AG04450 (cell line): ENCODE measurements around the gene CD300E. TPM values are rescaled to one million over a fixed set of nuclear protein-coding genes. Genes with fewer than 3 reads are reported as not detected.

Experiments used
- CTCF ChIA-PET: fragments of 300-600, 350-600 bp; formaldehyde crosslinking; extraction: SDS; loops from one replicate; lab custom pipeline; 2022; ENCODE audit warnings: antibody characterized with exemption, inconsistent platforms; lab: Charles Lee
- POLR2A ChIA-PET: fragments of 350-600 bp; formaldehyde crosslinking; extraction: SDS; loops from one replicate; lab custom pipeline; 2021; ENCODE audit warnings: antibody characterized with exemption, inconsistent platforms; lab: Yijun Ruan, JAX
- DNase-seq: peaks from one replicate; pipeline ENCODE4 v3.0.0-alpha.2; 2011; ENCODE audit warnings: low read depth, low spot score
- H3K27ac ChIP-seq: one replicate; pipeline ENCODE4 v1.5.1; 2012; ENCODE audit warnings: low read depth, low read length, control low read depth
- H3K27me3 ChIP-seq: one replicate; pipeline ENCODE4 v1.6.0; 2012; ENCODE audit warnings: low read length; ENCODE audit not compliant: control insufficient read depth, insufficient read depth
- H3K4me3 ChIP-seq: 2 replicates; pipeline ENCODE4 v1.5.1; 2011; ENCODE audit warnings: mild to moderate bottlenecking, low read depth, low read length, control low read depth
- H3K9me3 ChIP-seq: 2 replicates; pipeline ENCODE4 v1.5.1; 2012; ENCODE audit warnings: low read length; ENCODE audit not compliant: control insufficient read depth, insufficient read depth
- polyA plus RNA-seq: library from polyadenylated mRNA; depleted of rRNA; stranded (reverse); fragments of >200 nt; gene quantifications from 2 replicates; pipeline ENCODE4 v1.2.3, GENCODE V29; 2011
- TF ChIP-seq, protein P1 (sequence below): IDR thresholded peaks from 2 replicates; pipeline ENCODE4 v1.5.1; 2011; ENCODE audit warnings: low read depth, low read length, control low read depth, inconsistent platforms

The CD300E gene
- polyA plus RNA-seq, 1 experiment, result not detected

DNA sequence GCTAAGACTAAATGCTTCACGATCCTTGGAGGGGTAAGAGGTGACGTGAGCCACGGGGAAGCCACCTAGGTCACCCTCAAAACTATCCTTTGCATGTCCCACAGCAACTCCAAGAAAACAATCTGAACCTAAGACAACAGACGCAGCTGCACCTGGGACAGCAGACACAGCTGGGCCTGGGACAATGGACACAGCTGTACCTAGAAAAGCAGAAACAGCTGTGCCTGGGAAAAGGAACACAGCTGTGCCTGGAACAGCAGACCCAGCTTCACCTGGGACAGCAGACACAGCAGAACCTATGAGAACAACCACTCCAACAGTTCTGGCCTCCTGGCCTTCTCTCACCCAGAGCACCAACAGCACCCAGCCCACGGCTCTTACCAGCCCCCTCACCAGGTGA, 19.8 kb downstream of the CD300E start:
- no peak for DNase-seq
- POLR2A ChIA-PET, result no interaction called here
- TF ChIP-seq, protein P1, sequence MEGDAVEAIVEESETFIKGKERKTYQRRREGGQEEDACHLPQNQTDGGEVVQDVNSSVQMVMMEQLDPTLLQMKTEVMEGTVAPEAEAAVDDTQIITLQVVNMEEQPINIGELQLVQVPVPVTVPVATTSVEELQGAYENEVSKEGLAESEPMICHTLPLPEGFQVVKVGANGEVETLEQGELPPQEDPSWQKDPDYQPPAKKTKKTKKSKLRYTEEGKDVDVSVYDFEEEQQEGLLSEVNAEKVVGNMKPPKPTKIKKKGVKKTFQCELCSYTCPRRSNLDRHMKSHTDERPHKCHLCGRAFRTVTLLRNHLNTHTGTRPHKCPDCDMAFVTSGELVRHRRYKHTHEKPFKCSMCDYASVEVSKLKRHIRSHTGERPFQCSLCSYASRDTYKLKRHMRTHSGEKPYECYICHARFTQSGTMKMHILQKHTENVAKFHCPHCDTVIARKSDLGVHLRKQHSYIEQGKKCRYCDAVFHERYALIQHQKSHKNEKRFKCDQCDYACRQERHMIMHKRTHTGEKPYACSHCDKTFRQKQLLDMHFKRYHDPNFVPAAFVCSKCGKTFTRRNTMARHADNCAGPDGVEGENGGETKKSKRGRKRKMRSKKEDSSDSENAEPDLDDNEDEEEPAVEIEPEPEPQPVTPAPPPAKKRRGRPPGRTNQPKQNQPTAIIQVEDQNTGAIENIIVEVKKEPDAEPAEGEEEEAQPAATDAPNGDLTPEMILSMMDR, result no peak
- H3K27me3 ChIP-seq, result no peaks in the 10 kb centered on the region
- no peak overlapping the region for H3K27ac ChIP-seq
- no peaks in the 10 kb centered on the region for H3K9me3 ChIP-seq
- no peak overlapping the region for H3K4me3 ChIP-seq
- CTCF ChIA-PET, result no interaction called here

DNA sequence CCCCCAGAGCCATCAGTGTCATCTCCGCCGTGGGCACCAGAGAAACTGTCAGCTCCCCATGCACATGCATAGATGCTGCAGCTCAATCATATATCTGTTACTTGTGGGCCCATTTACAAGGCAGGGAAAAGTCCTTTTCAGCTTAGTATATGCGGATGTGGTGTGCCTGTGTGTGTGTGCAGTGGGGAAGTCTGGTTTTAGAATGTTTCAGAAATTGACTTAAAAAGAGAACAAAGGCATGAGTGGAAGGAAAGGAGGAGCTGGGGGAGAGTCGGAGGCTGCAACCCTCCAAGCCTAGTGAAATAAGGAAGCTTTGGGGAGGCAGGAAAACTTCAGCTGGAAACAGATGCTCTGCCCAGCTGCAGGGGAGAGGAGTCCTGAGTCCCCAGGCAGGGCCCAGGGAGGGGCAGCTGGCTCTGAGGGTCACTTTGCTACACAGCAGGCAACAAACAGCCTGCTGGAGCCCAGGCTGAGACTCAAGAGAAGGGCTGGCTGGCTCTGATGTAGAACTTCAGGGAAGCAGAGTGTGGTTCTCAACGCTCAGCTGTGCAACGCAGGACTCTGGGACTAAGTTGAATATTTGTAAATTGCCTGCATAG, 20.4 kb downstream of the CD300E start:
- Histone ChIP-seq H3K27ac (no peak overlapping the region), H3K9me3 (no peaks in the 10 kb centered on the region), H3K4me3 (no peak overlapping the region), H3K27me3 (no peaks in the 10 kb centered on the region)
- no peak for DNase-seq
- ChIA-PET CTCF (interaction anchor here (1.1 to 1.8 kb wide), 2 partner anchors 16 to 236 kb away, joined by 3 to 4 read pairs; partner anchors contain the start of gene GPR142), POLR2A (no interaction called here)
- TF ChIP-seq, protein P1, result no peak

DNA sequence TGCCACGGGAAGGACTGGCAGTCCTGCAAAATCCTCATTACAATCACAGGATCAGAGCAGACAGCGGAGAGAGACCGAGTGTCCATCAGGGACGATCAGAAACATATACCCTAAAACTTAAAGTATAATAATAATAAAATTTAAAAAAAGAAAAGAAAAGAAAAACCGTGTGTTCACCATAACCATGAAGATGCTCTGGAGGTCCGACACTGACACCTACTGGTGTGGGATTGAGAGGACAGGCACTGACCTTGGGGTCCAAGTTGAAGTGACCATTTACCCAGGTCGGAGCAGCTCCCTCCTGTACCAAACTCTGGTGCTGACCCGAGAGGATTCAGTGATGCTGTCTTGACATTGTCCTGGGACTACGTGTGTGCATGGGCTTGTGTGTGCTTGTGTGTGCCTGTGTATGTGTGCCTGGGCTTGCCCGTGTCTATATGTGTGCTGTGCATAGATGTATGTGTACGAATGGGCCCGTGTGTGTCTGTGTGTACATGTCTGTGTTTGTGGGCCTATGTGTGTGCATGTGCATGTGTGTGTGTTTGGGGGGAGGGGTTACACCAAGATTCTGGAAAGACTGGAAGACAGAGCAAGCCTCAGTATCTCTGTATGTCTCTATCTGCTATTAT, 21.5 kb downstream of the CD300E start:
- H3K9me3 ChIP-seq, result no peaks in the 10 kb centered on the region
- no peak overlapping the region for H3K4me3 ChIP-seq
- TF ChIP-seq, protein P1, result peak; percentile 56
- H3K27me3 ChIP-seq, result no peaks in the 10 kb centered on the region
- no peak for DNase-seq
- no peak overlapping the region for H3K27ac ChIP-seq
- ChIA-PET POLR2A (no interaction called here), CTCF (interaction anchor here (1.1 to 1.8 kb wide), 2 partner anchors 15 to 235 kb away, joined by 3 to 4 read pairs; partner anchors contain the start of gene GPR142)

DNA sequence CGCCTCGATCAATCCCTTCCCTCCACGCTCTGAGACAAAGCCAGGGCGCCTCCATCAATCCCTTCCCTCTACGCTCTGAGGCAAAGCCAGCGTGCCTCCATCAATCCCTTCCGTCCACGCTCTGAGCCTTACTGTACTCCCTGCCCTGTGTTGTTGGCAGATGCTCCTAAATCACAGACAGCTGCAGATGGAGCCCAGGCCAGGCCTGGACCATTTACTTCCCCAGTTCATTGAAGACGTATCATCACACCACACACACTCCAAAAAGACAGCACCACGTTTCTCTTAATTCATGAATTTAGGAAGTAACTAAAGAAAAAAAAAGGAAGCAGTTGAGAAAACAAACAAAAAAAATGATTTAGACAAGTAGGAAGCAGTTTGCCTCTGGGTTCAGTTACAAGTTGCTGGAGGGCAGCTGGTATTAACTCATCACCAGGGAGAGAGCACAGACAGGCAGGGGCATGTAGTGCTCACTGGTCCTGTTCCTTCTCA, 24.0 kb downstream of the CD300E start:
- TF ChIP-seq, protein P1, result no peak
- no peak for DNase-seq
- H3K27ac ChIP-seq, result no peak overlapping the region
- H3K27me3 ChIP-seq, result no peaks in the 10 kb centered on the region
- H3K9me3 ChIP-seq, result no peaks in the 10 kb centered on the region
- CTCF ChIA-PET, result no interaction called here
- no peak overlapping the region for H3K4me3 ChIP-seq
- POLR2A ChIA-PET, result no interaction called here

DNA sequence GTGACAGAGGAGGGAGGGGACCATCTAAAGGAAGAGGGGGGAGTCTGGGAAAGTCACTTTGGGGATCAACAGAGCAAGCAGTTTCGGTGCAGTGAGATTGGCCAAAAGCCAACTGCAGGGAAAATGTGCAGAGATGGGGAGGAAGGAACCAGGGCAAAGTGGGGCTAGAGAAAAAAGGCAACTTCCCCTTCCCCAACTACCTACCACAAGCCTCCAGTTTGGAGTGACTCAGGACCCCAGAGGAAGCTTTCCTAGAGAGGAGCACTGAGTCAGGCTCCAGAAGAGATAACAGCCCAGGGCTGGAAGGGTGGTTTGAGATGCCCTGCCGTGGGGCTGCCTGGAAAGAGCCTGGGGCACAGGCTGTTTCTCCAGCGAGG, 24.5 kb downstream of the CD300E start:
- DNase-seq, result no peak
- Histone ChIP-seq H3K27me3 (no peaks in the 10 kb centered on the region), H3K27ac (no peak overlapping the region), H3K4me3 (no peak overlapping the region), H3K9me3 (no peaks in the 10 kb centered on the region)
- POLR2A ChIA-PET, result no interaction called here
- CTCF ChIA-PET, result no interaction called here
- TF ChIP-seq, protein P1, result no peak
